Retinal pigment epithelial cell (primary cell): ENCODE measurements around the gene RASSF7.
A peak's percentile ranks its signal among the peaks of the same experiment; 100 is the strongest.

Experiments
- DNase-seq: peaks from one replicate; pipeline ENCODE4 v3.0.0-alpha.2; 2010; ENCODE audit warnings: low read depth
- H3K4me3 ChIP-seq: 2 replicates; pipeline ENCODE4 v1.5.1; 2011; ENCODE audit warnings: mild to moderate bottlenecking, low read length, control low read depth, moderate library complexity
- TF ChIP-seq, protein P1 (sequence below): conservative IDR thresholded peaks from 2 replicates; pipeline ENCODE4 v1.5.1; 2011; ENCODE audit warnings: low read depth, low read length, control low read depth, inconsistent platforms

RASSF7 gene

DNA sequence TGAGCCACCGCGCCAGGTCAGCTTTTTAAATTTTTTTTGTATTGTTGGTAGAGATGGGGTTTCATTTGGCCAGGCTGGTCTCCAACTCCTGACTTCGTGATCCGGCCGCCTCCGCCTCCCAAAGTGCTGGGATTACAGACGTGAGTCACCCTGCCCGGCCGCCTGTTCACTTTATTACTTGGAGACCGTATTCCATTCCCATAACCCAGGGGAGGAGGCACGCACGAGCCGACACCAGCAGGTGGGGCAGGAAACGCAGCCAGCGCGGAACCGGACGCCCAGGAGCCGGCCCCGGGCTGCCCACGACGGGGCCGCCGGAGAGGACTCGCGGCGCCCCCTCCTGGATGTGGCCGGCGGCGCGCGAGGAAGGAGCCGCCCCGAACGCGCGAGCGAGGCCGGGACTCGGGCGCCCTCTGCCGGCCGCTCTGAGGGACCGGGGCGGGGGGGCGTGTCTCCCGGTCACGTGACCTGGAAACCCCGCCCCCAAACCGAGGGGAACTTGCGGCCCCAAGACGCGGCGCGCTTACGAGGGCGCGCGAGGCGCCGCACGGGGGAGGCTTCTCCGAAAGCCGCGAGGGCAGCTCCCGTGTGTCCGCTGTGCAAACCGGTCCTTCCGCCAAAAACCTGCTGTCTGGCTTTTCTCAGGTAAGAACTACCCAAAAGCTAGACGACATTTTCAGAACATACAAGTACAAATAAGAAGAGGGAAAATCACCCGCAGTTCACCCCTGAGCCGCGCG is 42.1 kb upstream of the RASSF7 start:
- peak; percentile 95 for DNase-seq
- H3K4me3 ChIP-seq: peak overlapping the region; percentile 39
- TF ChIP-seq, protein P1, sequence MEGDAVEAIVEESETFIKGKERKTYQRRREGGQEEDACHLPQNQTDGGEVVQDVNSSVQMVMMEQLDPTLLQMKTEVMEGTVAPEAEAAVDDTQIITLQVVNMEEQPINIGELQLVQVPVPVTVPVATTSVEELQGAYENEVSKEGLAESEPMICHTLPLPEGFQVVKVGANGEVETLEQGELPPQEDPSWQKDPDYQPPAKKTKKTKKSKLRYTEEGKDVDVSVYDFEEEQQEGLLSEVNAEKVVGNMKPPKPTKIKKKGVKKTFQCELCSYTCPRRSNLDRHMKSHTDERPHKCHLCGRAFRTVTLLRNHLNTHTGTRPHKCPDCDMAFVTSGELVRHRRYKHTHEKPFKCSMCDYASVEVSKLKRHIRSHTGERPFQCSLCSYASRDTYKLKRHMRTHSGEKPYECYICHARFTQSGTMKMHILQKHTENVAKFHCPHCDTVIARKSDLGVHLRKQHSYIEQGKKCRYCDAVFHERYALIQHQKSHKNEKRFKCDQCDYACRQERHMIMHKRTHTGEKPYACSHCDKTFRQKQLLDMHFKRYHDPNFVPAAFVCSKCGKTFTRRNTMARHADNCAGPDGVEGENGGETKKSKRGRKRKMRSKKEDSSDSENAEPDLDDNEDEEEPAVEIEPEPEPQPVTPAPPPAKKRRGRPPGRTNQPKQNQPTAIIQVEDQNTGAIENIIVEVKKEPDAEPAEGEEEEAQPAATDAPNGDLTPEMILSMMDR: peak; percentile 63

DNA sequence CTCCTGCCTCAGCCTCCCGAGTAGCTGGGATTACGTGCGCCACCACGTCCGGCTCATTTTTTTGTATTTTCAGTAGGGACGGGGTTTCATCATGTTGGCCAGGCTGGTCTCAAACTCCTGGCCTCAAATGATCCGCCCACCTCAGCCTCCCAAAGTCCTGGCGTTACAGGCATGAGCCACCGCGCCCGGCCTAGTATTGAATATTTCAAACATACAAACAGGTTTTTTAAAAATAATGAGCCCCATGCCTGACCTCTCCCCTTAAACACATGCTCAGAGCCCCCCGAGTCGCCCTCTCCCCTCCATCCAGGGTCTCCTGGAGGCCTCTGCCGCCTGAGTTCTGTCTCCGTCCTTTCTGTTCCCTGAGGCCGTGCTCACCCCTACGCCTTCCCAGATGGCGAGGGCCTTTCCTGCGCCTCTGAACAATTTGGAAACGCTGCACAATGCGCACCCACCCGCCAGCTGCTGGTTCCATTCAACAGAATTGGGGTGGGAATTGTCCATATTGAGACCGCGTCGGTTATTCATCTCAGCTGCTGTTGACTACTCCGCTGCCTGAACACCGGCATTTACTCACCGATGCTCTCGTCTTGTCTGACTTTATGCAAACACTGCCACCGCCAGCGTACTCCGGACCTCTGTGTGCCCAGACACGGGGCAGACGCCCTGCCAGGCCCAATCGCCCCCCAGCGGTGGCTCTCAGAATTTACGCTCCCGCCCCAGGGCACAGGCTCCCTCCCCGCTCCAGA is 40.2 kb upstream of the RASSF7 start:
- TF ChIP-seq, protein P1: no peak
- no peak for DNase-seq
- H3K4me3 ChIP-seq: no peak overlapping the region

DNA sequence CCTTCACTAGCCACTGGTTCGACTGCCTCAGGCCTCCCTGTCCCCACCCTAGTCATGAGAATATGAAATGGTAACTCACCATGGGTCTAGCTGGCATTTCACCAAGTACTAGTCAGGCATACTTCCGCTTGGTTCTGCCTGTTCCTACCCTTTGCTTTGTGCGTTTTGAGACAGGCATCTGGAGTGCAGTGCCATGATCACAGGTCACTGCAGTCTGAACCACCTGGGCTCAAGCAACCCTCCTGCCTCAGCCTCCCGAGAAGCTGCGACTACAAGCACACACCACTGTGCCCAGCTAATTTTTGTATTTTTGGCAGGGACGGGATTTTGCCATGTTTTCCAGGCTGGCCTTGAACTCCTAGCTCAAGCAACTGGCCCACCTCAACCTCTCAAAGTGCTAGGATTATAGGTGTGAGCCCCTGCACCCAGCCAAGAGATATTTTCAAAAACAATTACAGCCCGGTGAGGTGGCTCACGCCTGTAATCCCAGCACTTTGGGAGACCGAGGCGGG is 39.5 kb upstream of the RASSF7 start:
- no peak overlapping the region for H3K4me3 ChIP-seq
- TF ChIP-seq, protein P1: no peak
- no peak for DNase-seq

DNA sequence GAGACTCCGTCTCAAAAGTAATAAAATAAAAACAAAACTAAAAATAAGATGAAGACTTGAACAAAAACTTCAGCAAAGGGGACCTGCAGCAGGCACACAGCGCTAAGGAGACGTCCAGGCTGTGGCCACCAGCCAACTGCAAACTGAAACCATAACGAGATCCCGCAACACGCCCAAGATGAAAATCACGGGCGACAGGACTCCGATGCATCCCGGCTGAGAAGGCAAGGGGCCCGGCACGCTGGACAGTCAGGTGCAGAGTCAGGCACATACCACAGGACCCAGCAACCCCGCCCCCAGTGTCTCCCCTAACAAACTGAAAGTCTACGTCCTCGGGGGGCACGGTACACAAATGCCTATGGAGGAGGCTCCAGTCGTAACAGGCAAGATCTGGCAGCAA is 34.6 kb upstream of the RASSF7 start:
- TF ChIP-seq, protein P1: no peak
- no peak for DNase-seq
- no peak overlapping the region for H3K4me3 ChIP-seq

DNA sequence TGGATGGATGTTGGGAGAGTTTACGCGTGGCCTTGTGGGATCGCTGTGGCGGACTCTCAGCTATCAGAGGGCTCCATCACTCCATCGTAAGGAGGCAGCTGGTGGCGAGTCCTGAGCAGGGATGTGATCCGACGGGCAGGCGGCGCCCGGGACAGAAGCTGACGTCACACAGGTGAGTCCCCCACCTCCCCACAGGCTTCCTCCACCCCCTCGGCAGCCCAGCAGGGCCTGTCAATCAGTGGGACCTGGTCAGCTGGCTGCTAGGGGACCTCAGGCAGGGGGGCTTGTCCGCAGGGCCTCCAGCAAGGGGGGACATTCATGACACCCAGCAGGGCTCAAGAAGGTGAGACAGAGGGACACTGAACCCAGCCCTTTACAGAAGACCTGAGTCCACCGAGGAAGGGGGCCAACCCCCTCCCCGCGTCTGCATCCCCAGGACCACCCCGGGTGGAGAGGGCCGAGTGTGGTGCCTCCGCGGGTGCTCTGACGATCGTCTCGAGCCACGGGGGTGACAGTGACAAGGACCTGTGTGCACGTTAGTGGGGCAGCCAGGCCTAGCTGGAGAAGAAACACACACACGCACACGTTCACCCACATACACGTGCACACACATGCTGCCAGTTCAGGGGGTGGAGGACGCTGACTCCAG is 32.5 kb upstream of the RASSF7 start:
- DNase-seq: no peak
- H3K4me3 ChIP-seq: no peak overlapping the region
- TF ChIP-seq, protein P1: no peak

DNA sequence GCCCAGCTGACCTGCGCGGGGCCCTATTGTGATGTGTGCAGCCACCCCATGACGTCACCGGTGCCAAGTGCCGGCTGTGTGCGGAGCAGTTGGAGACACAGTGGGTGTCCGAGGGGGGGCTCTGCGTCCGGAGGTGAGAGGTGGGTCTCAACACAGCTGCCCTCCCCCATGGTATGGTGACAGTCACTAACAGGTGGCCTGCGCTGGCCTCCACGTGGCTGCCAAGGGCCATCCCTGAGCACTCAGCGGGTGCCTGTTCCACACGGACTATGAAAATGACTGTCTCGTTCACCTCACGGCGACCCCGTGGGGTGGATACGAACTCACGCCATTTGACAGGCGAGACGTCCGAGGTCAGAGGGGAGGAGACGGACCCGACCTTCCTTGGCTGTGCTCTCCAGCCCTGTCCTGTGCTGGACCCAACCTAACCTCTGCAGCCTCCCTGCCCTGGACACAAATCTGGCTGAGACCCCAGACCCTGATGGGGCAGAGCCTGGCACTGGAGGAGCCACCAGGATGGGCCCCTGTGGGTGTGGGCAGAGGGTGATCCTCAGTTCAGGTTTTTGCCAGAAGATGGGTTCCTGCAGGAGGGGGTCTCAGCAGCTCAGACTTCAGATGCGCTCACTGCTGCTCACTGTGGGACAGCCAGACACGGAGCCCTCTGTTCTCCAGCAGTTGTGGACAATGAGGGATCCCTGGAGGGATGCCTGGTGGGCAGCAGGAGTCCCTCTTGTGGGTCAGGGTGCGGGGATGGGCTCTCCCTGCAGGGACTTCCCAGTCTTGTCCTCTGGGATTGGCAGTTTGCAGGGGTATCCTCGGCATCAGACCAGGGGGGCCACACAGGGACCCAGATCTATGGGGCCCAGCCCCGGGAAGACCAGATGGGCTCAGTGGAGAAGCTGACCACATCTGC is 31.7 kb upstream of the RASSF7 start:
- H3K4me3 ChIP-seq: no peak overlapping the region
- TF ChIP-seq, protein P1: no peak
- no peak for DNase-seq
